DMS53 treated with DMSO at 0.1 percent for 48 hours (cell line): Measurements from ENCODE around the gene MYMX.

ENCODE experiments used
- DNase-seq: peaks from one replicate; lab custom pipeline; 2025; ENCODE audit not compliant: unreplicated experiment; lab: John Stamatoyannopoulos, UW

Gene MYMX

DNA sequence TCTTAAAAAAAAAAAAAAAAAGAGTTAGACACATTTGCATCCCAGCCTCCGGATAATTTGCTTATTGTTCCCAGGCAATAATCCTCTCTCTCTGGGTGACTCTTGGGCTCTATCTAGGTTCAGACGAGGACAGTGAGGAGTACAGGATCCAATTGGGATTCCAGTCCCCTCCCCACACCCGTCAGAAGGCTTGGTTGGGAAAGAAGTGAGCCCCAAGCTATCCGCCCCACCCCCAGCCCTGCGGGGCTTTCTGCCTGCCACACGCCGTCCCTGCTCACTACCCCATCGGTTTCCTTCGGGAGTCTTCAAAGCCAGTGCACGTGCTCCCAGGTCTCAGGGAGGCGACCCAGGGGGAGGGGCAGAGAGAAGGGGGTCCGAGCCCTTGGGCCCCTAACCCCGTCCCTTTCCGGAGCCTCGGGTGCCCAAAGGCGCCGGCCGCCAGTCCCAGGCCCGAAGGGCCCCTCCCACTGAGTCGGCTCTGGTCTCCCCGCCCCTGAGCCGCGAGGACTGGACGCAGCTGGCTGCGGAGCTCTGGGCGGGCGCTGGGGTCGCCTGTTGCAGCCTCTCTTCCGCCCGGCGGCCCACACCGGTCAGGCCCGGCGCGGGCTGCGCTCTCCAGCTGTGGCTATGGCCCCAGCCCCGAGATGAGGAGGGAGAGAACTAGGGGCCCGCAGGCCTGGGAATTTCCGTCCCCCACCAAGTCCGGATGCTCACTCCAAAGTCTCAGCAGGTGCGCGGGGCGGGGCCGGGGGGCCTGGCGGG lies 2.5 kb downstream of the MYMX start:
- peak; percentile 69 for DNase-seq

DNA sequence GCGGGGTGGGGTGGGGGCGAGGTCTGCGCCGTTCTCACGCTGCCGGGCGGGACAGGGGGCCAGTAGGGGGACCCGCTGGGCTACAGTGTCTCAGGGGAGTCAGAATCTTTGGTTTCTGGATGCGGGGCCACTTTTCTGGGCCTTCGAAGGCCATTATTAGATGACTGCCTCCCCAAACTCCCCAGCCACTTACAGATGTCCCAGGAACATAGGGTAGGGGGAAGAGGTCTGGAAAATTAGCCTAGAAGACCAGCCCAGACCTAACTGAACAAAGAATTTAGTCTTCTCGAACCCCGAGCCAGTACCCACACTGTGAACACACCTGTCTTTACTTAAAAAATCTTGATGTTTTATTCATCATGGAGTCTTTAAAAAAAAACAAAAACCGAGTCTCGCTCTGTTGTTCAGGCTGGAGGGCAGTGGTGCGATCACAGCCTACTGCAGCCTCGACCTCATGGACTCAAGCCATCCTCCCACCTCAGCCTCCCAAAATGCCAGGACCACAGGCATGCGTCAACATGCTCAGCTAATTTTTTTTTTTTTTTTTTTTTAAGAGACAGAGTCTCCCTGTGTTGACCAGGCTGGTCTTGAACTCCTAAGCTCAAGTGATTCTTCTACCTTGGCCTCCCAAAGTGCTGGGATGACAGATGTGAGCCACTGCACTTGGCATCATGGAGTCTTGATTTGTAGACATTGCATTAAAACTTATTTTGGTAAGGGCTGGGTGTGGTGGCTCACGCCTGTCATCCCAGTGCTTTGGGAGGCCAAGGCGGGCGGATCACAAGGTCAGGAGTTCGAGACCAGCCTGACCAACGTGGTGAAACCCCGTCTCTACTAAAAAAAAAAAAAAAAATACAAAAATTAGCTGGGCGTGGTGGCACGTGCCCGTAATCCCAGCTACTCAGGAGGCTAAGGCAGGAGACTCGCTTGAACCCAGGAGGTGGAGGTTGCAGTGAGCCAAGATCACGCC lies 3.4 kb downstream of the MYMX start:
- DNase-seq = no peak

DNA sequence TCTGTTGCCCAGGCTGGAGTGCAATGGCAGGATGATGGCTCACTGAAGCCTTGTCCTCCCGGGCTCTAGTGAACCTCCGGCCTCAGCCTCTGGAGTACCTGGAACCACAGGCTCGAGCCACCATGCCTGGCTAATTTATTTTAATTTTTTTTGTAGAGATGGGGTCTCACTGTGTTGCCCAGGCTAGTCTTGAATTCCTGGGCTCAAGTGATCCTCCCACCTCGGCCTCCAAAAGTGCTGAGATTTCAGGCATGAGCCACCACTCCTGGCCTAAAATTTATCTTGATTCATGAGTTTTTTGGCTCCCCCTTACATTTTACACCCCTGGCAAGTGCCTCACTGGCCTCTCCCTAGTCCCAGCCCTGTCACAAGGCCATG lies 4.2 kb downstream of the MYMX start:
- no peak for DNase-seq

DNA sequence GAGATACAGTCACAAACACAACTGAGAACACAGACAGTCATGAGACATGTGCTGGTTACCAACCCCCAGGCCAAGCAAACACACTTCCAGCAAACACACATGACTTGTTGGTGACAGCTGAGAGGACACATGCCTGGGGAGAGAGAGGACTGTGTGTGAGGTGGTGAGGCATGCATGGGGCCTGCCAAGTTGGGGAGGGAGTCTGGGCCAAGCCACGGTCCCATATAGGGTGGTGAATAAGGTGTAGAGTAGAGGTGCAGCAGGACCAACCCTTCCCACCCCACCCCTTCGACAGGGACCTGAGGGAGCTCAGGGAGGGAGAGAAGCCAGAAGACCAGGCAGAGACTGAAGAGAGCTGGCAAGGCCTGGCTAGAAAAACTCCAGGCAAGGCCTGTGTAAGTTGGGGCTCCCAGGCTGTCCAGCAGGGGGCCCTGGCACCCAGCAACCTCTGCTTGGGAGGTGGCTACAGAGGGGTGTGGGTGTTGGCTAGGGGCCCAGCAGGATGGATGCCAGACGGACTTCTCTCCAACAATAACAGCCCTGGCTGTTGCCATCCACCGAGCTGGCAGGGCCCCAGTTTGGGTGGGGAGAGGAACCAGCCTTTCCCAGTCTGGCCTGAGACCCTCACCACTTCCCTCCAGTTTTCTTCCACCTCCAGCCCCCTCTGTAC lies 4.7 kb downstream of the MYMX start:
- peak; percentile 29 for DNase-seq

DNA sequence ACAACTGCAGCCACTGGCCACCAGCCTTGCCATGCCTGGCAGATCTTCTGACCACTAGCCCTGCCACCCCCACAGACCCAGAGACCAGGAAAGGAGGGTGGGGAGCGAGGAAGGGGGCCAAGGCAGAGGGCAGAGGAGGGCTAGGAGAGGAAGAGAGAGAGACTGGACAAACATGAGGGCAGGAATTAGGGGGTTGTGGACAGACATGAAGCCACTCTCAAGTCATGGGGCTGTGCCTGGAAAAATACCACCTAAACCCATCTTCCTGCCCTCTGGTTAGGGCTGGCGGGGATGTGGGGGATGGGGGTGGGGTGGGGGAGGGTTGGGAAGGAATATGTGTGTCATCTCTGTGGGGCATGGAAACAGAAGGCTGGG lies 5.2 kb downstream of the MYMX start:
- no peak for DNase-seq

DNA sequence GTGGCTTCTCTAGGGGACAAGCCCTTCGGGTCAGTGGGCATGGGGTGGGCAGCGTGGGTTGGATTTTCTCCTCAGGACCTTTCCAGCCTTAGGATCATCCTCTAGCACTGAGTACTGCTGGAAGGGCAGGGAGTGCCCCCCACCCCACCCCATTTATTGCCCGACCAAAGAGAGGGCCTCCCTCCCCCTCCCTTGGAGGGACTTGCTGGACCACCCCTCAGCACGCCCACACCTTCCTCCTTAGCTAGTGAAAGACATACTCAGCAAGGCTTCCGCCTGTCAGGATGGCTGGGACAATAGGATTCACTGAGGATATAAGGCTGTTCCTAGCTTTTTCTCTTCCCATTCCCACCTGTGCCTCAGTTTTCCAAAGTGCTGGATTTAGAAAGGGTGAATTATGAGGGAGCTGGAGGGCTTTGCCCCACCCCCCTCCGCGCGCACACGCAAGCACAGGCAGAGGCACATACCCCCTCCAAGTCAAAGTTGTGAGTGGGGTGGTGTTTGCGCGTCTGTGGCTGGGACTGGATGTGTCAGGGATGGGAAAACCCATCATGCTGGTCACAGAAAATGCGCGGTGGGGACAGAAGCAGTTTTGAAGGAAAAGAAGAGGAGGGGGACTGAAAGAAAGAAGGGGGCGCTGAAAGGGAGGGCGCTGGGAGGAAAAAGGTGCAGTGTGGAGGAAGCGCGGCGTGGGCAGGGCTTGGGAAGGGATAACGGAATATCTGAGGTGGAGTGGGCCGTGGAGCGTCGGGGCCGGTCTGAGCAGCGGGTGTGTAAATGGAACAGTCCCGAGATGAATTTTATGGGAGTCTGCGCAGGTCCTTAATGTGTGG lies 6.0 kb downstream of the MYMX start:
- peak; percentile 35 for DNase-seq

DNA sequence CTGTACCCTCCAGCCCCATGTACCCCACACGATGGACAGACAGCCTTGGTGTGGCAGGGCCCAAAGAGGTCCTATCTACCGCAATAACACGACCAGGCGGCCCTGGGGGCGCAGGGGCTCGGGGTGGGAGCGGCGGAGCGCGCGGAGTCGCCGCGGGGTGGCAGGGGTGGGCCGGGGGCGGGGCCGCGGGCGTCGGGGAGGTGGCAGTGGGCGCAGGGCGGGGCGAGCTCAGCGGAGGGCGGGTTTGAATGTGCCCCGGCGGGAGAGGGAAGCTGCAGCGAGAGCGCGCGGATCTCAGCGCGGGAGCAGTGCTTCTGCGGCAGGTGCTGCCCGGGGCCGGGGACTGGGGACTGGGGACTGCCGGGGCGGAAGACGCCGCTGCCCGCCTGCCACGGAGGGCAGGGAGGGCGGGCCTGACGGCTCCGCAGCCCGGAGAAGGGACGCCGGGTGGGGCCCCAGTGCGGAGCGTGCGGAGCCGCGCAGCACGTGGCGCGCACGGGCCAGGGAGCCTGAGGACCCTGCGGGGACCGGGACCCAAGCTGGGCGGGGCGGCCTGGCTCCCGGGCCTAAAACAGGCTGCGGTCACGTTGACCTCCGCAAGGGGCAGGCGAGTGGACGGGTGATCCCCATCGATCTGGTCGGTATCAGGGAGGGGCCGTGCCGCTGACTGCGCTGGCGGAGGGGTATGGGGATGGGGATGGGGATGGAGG lies 6.7 kb downstream of the MYMX start, which contains the start of gene SLC29A1:
SLC29A1 (plus strand) TSS at position 277 of the 710 bp plus-strand sequence. CDS start 3,719 bp downstream, outside the sequence.
- DNase-seq = peak; percentile 47

DNA sequence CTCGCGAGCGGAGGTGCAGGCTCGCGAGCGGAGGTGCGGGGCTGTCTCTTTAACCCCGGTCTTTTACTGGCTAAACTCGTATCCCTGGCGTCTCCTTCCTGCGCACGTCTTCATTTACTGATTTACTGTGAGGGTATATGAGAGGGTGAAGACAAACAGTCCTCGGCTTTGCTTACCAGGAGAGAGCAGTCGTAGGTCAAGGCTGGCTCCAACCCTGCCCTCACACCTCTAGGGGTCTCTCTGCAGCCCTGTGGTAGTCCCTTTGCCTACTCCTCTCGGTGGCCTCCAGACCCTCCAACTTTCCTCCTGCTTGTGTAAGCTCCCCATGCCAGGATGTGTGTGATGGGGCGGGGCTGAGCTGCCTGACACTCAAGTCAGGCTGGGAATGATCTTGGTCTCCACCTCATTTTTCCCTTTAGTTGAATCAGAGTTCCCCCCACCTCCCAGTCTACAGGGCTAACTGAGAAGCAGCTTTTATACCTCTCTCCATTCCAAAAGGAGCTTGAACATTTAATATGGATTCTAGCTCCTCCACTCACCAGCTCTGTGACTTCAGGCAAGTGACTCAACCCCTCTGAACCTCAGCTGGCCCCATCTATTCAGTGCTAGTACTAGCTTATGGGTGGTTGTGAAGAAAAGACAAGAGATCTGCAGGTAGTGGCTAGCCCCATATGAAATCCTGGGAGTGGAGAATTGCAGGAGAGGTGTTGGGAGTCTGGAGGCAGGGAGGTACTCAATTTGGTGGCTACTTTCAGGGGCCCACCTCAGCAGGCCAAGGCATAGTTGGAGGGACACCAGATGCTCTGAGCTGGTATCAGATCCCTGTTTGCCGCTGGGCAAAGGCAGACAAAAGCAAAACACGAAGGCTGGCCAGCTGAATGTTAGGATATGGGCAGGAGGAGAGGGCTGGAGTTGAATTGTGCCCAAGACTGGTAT lies 7.6 kb downstream of the MYMX start:
- peak; percentile 14 for DNase-seq

DNA sequence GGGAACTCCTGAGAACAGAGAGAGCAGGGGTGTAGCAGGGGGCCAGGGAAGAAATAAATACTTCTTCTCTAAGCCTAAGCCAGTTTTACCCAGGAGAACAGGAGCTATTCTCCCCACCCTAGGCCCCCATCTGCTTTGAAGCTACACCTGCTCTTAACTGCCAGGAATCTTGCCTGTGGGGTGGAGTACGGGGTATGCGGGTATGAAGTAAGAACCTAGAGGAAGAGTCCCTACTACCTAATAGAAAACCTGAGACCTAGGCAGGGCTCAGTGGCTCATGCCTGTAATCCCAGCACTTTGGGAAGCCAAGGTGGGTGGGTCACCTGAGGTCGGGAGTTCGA lies 8.2 kb downstream of the MYMX start:
- no peak for DNase-seq

DNA sequence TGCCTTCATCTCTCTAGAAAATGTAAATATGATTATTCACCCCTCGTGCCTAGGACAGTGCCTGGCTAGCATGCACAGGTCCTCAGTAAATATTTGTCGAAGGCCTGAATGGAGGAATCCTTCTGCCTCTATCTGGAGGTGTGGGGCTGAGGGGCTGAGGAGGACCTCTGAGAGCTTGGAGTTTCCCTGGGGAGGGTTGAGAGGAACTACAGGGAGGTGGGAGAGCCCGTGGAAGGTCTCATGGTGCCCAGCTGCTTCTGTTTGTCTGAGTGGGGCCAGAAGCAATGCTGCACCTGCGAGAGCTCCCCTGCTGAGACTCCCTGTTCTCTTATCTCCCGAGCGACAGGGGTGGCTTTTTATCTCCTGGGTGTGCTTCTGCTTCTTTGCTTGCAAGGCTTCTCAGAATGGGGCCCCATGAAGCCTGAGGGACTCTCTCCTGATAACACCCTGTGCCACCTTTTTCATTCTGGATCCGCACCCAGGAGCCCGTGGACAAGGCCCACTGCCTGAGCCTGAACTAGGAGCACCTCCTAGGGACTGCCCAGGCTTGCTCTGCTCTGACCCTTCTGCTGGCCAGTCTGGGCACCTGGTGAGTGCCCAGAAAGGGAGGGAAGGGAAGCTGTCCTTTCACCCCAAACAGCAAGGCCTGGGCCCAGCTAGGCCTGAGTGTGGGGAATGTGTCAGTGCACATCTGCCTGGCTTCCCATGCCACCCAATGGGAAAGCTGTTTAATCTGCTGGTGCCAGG lies 9.0 kb downstream of the MYMX start:
- DNase-seq = no peak

DNA sequence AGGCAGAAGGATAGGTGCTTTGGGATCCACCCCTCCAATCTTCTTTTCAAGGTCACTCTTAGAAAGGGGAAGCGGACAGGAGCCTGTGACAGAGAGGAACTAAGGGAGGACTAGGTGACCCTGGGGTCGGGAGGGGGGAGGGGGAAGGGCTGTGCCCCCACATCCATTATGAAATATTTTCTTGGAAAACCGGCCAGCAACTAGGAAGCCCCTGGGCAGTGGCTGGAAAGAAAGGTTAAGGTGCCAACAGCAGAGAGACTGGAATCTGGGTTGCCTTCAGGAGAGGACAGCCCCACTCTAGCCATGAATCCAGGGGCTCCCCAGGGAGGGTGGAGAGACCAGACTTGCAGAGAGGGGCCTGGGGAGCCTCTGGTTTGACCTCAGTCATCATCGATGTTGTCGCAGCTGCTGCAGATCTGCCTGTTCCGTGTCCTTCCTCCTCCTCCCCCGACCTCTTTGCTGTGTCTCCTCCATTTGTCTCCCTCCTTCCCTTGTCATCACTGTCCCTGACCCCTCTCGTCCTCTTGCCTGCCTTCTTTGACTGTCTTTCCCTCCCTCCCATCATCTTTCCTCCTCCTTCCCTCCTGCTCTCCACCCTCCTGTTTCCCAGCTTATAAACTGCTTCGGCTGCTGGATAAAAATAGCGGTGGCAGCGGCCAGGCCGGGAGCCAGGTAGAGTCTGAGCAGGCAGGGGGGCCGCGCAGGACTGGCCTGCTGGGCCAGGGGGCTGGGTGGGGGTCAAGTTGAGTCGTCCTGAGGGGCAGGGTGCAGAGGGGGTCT lies 9.8 kb downstream of the MYMX start:
- no peak for DNase-seq

DNA sequence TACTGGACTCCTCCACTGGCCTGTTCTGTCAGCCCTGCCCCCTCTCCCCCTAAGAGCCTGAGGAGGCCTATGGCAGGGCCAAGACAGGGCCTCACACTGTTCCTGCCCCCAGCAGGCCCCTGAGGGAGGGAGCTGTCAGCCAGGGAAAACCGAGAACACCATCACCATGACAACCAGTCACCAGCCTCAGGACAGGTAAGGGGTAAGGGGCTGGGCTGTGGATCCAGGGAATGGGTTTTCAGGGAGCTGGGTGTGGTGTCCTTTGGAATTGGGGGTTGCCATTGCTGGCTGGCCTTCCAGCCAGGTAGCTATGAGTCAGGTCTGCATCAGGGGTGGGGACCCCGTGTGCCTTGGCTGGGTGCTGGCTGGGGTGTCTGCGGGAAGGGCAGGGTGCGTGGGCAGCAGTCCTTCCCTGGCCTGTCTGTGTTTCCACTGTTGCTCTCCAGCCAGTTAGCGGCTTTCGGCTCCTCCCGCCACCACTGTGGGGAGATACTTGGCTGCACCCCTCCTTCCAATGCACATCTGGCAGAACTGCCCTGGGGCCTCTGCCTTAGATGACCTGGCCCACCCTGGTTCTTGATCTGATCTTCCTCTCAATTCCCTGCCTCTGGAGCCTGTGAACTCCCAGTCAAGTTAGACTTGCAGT lies 10.5 kb downstream of the MYMX start:
- no peak for DNase-seq

DNA sequence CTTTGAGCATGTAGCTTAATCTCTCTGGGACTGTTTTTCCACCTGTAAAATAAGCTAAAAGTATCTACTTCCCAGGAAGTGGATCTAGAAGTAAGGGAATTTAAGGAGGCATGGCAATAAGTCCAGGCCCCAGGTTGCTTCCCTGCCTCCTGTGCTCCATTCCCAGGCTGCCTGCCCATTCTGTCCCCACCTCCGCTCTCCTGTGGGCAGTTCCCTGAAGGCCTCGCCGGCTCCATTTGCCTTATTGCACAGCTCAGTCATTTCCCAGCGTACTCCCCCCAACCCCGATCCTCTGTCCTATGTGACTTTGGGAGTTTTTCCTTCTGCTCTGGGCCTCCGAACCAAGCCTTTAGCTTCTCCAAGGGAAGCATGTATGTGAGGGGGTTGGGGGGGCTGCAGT lies 11.3 kb downstream of the MYMX start:
- DNase-seq = no peak

DNA sequence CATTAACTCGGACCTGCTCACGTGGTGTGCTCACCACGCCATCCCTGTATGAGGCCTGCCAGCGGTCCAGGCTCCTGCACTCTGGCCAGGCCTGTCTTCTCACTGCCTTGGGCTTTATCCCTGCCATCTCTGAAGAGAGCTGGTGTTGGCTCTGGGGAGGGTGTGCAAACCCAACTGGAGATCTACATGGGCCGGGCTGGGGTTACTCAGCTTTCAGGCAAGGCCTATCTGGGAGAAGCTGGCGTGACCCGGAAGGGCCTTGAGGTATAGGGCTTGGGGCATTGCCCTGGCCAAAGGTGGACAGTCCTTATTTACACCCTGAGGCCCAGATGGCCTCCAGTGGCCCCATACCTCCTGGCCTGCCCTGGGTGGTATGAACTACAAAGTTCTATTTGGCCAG lies 11.7 kb downstream of the MYMX start:
- no peak for DNase-seq

DNA sequence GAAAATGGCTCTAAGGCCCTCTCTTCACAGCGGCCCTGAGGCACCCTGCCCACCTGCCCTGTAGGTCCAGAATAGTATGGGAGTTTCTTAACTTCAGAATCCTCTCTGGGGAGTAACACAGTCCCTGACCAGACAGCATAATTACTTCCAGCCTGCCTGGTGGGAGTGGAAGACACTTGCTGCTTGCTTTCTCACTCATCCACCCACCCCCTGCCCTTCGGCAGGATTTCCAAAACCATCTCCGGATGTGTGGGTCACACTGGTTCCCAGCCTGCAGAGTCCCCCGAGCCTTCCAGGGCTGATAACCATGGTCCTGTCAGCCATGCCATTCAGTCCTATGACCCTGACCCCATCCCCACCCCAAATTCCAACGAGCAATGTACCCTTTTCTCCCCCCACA lies 12.1 kb downstream of the MYMX start:
- DNase-seq = no peak

DNA sequence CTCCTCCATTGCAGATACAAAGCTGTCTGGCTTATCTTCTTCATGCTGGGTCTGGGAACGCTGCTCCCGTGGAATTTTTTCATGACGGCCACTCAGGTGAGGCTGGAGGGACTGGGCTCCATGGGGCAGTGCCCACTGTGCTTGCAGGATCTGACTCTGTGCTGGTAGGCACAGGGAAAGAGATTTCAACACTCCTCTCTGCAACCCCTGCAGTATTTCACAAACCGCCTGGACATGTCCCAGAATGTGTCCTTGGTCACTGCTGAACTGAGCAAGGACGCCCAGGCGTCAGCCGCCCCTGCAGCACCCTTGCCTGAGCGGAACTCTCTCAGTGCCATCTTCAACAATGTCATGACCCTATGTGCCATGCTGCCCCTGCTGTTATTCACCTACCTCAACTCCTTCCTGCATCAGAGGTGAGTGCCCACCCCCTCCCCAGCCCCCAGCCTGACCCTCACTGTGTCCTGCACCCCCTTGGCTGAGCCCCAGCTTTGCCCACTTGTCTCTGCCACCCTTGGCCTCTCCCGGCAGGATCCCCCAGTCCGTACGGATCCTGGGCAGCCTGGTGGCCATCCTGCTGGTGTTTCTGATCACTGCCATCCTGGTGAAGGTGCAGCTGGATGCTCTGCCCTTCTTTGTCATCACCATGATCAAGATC lies 12.8 kb downstream of the MYMX start:
- DNase-seq = no peak
